Left ventricle myocardium superior (tissue), 1 donor: ENCODE measurements around the gene TEX55. TPM values are rescaled to one million over a fixed set of nuclear protein-coding genes. Genes with fewer than 3 reads are reported as not detected.
A peak's percentile ranks its signal among the peaks of the same experiment; 100 is the strongest.
"Not testable (repeated sequence)": the region's sequence is repeated elsewhere in the genome, so short reads cannot be mapped to it uniquely, and the experiment has no call there.

Source experiments
- ATAC-seq: fragments of 200-7000 bp; cut with Tn5 transposase; one replicate; pipeline ENCODE4 v1.9.1; 2020; ENCODE audit warnings: mild to moderate bottlenecking, moderate library complexity
- DNase-seq: peaks from one replicate; pipeline ENCODE4 v3.0.0-alpha.2; 2020
- intact Hi-C: fragments of 100-400 bp; cut with micrococcal nuclease; formaldehyde crosslinking; loops from one replicate; pipeline ENCODE4 v1.11.0; 2022
- long read RNA-seq: library from polyadenylated mRNA; unstranded; transcript quantifications from one replicate; pipeline ENCODE4 v2.0.0, GENCODE V29; 2021
- total RNA-seq: library from RNA; stranded (reverse); fragmentation: NEBNext Ultra II Directional; extraction: Animal tissue kit (Norgen Biotek cat#: 25700); gene quantifications from one replicate; pipeline ENCODE4 v1.2.1, GENCODE V29; 2021
- donor health status: DM: no; HTN: yes; CAD: no; lungs with severe emphysema.

Gene TEX55
- not detected for total RNA-seq
- long read RNA-seq = 0 reads

DNA sequence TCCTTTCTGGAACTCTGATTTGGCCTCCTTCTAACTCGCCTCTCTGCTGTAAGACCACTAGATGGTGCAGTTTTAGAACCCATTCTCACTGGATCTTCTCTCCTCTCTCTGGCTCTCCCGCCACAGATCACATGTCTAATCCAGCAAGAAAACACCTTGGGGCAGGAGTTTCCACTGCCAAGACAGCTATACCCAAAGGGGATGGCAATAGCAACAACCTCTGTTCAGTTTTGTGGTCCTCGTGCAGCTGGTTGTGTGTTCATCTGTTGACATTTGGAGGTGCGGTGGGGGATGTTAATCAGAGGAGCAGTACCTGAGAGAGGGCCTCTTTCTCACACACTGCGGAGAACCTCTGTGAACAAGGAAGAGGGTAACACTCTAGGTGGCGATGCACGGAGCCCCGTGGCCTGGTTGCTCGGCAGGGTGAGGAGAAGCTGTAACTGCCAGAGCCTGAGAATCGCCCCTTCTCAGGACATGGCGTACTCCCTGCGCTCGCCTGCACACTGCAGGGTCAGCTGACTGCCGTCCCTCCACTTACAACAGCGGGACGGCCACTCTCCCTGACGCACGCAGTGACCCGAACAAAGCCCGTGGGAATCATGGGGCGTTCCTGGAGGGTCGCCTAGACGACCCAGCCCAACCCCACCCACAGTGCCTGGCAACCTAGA lies at the start of gene TEX55:
TEX55 (plus strand) TSS at position 666 of the 668 bp plus-strand sequence. CDS start 25 bp downstream, outside the sequence.
- intact Hi-C loops = no loop called here
- DNase-seq (peak; percentile 38), ATAC-seq (peak; percentile 58)

- ATAC-seq (no peak), DNase-seq (no peak)
- intact Hi-C loops = no loop called here
Measured at GRCh38 chr3:119098003-119098402, 48.0 kb upstream of the TEX55 start.

DNA sequence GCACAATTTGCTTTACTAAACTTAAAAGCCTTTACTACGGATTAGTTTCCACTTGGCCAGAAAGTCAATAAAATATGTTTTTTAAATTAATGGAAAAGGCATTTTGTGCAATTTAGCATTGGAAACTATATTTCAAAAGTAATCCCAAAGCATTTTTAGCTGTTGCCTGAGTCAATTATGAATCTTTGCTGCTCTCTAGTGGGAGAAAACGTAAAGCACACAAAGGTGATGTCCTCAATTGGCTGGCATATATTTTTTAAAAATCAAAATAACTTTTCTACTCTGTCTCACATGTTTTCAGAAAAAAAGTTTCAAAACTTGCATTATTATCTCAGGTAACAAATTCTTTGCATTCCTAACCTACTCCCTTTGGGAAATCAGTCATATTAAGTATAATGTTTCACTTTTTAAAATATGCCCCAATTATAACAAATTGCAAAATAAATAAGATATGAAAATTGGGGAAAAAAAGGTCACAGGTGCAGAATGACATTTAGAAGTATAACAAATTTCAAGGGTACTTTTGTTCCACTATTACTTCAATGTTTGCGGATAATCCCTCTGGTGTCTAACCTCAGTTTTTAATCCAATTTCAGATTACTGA lies 47.2 kb upstream of the TEX55 start:
- no peak for DNase-seq
- no peak for ATAC-seq

DNA sequence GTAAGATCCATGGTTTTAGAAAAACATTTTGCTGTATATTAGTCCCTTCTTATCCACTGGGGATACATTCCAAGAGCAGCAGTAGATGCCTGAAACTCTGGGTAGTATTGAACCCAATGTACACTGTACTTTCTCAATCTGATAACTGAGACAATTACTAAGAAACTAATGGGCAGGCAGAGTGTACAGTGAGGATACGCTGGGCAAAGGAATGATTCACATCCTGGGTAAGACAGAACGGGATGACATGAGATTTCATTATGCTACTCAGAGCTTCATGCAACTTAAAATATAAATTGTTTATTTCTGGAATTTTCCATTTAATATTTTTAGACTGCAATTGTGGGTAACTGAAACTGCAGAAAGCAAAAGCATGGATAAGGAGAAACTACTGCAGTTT lies 46.2 kb upstream of the TEX55 start:
- no peak for ATAC-seq
- intact Hi-C loops = loop anchor here (2.0 kb wide), 1 partner anchor 215 kb away; no protein-coding TSS in a partner anchor

More for the DNA sequence above, 47.2 kb upstream of the TEX55 start:
- intact Hi-C loops = no loop called here

GRCh38 chr3:119104031-119104430 lies 41.9 kb upstream of the TEX55 start:
- no peak for DNase-seq
- intact Hi-C loops = no loop called here
- ATAC-seq = no peak

More for the DNA sequence above, 46.2 kb upstream of the TEX55 start:
- DNase-seq = no peak

DNA sequence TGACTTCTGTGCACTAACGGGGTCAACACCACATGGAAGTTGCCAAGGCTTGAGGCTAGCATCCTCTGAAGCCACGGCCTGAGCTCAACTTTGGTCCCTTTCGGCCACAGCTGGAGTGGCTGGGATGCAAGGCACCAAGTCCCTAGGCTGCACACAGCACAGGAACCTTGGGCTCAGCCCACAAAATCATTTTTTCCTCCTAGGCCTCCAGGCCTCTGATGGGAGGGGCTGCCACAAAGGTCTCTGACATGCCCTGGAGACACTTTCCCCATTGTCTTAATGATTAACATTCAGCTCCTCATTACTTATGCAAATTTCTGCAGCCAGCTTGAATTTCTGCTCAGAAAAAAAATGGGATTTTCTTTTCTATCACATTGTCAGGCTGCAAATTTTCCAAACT lies 27.6 kb upstream of the TEX55 start:
- ATAC-seq, intact Hi-C loops, DNase-seq: not testable (repeated sequence)

DNA sequence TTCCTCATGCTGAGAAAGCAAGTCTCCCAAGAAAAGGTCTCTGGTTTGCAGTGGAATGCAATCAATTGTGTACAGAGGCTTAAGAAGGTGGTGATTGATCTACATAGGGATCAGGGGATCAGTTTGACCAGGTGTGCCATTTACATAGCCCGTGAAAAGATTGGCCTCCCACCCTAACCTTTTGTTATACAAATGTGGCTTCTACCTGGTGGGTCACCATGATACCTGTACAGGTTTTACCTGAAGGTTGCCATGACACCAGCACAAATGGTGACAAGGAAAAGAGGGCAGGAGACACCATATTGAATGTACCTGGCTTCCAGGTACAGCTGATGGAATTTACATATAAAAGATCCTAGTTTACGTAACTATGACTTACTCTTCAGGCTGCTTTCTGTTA lies 25.5 kb upstream of the TEX55 start:
- ATAC-seq (no peak), DNase-seq (no peak)
- intact Hi-C loops = no loop called here

DNA sequence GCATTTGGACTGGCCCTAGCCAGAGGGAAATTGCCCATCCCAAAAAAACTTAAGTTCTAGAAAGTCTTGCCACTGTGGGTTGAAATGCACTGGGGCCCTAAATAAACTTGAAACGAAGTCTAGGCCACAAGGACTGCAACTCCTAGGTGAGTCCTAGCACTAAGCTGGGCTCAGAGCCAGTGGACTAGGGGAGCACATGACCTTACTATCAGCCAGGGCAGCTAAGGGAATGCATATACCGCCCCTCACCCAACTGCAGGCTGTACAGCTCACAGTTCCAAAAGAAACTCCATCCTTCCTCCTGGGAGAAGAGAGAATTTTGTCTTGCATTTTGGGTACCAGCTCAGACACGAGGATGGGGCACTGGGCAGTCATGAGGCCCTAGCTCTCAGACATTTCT lies 23.6 kb upstream of the TEX55 start:
- DNase-seq (no peak), ATAC-seq (peak; percentile 63)
- intact Hi-C loops = no loop called here

DNA sequence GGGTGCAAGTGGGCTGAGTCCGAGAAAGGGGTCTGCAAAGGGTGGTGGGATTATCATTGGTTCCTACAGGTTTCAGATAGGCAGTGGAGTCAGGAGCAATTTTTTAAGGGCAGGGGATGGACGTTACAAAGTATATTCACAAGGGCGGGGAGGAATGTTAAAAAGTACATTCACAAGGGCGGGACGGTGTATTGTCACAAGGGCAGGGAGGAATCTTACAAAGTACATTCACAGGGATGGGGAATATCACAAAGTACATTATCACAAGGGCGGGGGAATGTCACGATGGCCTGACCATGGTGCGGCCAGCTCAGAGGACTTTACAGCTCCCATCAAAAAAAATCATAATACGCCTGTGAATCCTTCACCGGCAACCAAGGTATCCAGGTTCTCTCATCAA lies 20.6 kb upstream of the TEX55 start:
- intact Hi-C loops = no loop called here
- no peak for ATAC-seq
- no peak for DNase-seq

GRCh38 chr3:119125742-119126504 lies 20.0 kb upstream of the TEX55 start:
- ATAC-seq = no peak
- intact Hi-C loops = no loop called here
- DNase-seq = no peak

- ATAC-seq, intact Hi-C loops, DNase-seq: not testable (repeated sequence)
Measured at GRCh38 chr3:119130291-119130690, 15.7 kb upstream of the TEX55 start.

GRCh38 chr3:119132291-119132690 lies 13.7 kb upstream of the TEX55 start:
- intact Hi-C loops, DNase-seq, ATAC-seq: not testable (repeated sequence)

- ATAC-seq, DNase-seq, intact Hi-C loops: not testable (repeated sequence)
Measured at GRCh38 chr3:119139360-119139759, 6.6 kb upstream of the TEX55 start.

DNA sequence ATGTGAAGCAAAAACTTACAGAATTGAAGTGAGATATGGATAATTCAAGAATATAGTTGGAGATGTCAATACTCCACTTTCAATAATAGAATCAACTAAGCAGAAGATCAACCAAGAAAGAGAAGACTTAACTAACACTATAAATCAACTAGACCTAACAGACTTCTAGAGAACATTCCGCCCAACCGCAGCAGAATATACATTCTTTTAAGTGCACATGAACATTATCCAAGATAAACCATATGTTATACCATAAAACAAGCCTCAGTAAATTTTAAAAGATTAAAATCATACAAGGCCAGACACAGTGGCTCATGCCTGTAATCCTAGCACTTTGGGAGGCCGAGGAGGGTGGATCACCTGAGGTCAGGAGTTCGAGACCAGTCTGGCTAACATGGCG lies 5.5 kb upstream of the TEX55 start:
- DNase-seq = no peak
- intact Hi-C loops = no loop called here
- ATAC-seq = no peak

- ATAC-seq (no peak), DNase-seq (no peak)
- intact Hi-C loops = no loop called here
Measured at GRCh38 chr3:119145128-119145499, 851 bp upstream of the TEX55 start.

GRCh38 chr3:119146578-119147375 lies 812 bp downstream of the TEX55 start:
- intact Hi-C loops = no loop called here
- DNase-seq (no peak), ATAC-seq (no peak)

GRCh38 chr3:119147494-119147893 lies 1.5 kb downstream of the TEX55 start:
- intact Hi-C loops = no loop called here
- DNase-seq (no peak), ATAC-seq (no peak)

DNA sequence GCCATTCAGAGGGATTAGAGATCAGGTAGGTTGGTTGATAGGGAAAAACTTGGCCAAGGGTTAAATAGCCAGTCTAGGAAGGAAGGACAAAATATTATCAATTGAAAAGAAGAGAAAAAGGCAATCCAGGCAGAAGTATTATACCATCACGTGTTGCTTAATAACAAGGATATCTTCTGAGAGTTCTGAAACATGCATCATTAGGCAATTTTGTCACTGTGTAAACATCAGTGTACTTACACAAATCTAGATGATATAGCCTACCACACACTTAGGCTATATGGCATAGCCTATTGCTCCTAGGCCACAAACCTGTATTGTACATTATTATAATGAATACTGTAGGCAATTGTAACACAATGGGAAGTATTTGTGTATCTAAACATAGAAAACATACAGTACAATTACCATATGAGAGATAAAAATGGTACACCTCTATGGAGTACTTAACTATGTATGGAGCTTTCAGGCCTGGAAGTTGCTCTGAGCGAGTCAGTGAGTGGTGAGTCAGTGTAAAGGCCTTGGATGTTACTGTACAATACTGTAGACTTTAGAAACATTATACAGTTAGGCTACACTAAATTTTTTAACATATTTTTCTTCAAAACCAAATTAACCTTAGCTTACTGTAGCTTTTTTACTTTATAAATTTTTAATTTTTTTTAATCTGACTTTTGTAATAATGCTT lies 2.7 kb downstream of the TEX55 start:
- DNase-seq (no peak), ATAC-seq (no peak)
- intact Hi-C loops = no loop called here

DNA sequence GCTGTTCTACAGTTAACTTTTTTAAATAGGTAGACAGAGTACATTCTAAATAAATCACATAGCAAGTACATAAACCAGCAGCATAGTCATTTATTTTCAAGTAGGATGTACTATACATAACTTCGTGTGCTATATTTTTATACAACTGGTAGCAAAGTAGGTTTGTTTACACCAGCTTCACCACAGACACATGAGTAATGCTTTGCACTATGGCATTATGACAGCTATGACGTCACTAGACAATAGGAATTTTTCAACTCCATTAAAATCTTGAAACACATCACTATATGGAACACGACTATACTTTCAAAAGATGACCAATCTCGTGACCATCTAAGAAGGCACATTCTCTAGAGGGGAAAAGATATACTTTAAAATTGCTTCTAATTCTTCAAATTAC lies 3.5 kb downstream of the TEX55 start:
- intact Hi-C loops = no loop called here

More for the DNA sequence above, 3.5 kb downstream of the TEX55 start:
- DNase-seq (no peak), ATAC-seq (no peak)
